HepG2 (cell line): ENCODE data around the gene DDX24. TPM values are rescaled to one million over a fixed set of nuclear protein-coding genes. Genes with fewer than 3 reads are reported as not detected.
A peak's percentile ranks its signal among the peaks of the same experiment; 100 is the strongest.

Source experiments
- CSRNP2 ChIP-seq: sonication (generic); formaldehyde crosslinking; conservative IDR thresholded peaks from 2 replicates; pipeline ENCODE4 v1.8.0; 2022; ENCODE audit warnings: low read depth, missing genetic modification reagents
- HIC2 ChIP-seq: sonication (generic); formaldehyde crosslinking; IDR thresholded peaks from 2 replicates; pipeline ENCODE4 v1.9.0; 2022; ENCODE audit warnings: low read depth, missing genetic modification reagents
- HNRNPH1 ChIP-seq: fragments of 200-400 bp; formaldehyde crosslinking; optimal IDR thresholded peaks from 2 replicates; pipeline ENCODE3; 2017; ENCODE audit warnings: mild to moderate bottlenecking, low read depth, low read length
- ISL2 ChIP-seq: sonication (generic); formaldehyde crosslinking; IDR thresholded peaks from 2 replicates; pipeline ENCODE4 v1.5.0; 2020; ENCODE audit warnings: missing genetic modification reagents
- RCOR2 ChIP-seq: IDR thresholded peaks from 2 replicates; pipeline ENCODE4 v1.6.1; 2016; ENCODE audit warnings: missing biosample characterization, missing genetic modification reagents
- SALL1 ChIP-seq: sonication (generic); formaldehyde crosslinking; IDR thresholded peaks from 2 replicates; pipeline ENCODE4 v1.8.0; 2022; ENCODE audit warnings: mild to moderate bottlenecking, missing genetic modification reagents
- SNAPC5 ChIP-seq: sonication (generic); formaldehyde crosslinking; IDR thresholded peaks from 2 replicates; pipeline ENCODE4 v1.8.1; 2023; ENCODE audit warnings: mild to moderate bottlenecking, missing genetic modification reagents, borderline replicate concordance
- SOX13 ChIP-seq, 3 experiments: fragments of 450-650 bp in 1 of 3; sonication (generic) in 1 of 3; formaldehyde crosslinking in 1 of 3; IDR thresholded peaks in 2 of 3; conservative IDR thresholded peaks in 1 of 3; 2 replicates each; pipeline versions ENCODE4 v1.5.0 to v1.6.1; 2016 to 2020; ENCODE audit warnings: antibody characterized with exemption in 1 of 3, mild to moderate bottlenecking in 1 of 3, missing compliant biosample characterization in 1 of 3, missing genetic modification reagents in 1 of 3, moderate library complexity in 1 of 3
- TEAD3 ChIP-seq: optimal IDR thresholded peaks from 2 replicates; pipeline ENCODE3; 2016; ENCODE audit warnings: borderline replicate concordance
- WIZ ChIP-seq: sonication (generic); formaldehyde crosslinking; IDR thresholded peaks from 2 replicates; pipeline ENCODE4 v1.5.1; 2020; ENCODE audit warnings: mild to moderate bottlenecking, missing genetic modification reagents
- ZFP90 ChIP-seq: sonication (generic); formaldehyde crosslinking; IDR thresholded peaks from 2 replicates; pipeline ENCODE4 v1.8.0; 2022; ENCODE audit warnings: missing genetic modification reagents, mild to moderate bottlenecking, inconsistent platforms, borderline replicate concordance
- ZNF234 ChIP-seq: sonication (generic); formaldehyde crosslinking; conservative IDR thresholded peaks from 2 replicates; pipeline ENCODE4 v1.5.1; 2020; ENCODE audit warnings: mild to moderate bottlenecking, missing genetic modification reagents
- ZNF451 ChIP-seq: sonication (generic); formaldehyde crosslinking; IDR thresholded peaks from 2 replicates; pipeline ENCODE4 v1.5.0; 2020; ENCODE audit warnings: mild to moderate bottlenecking, missing genetic modification reagents
- ZNF777 ChIP-seq: sonication (generic); formaldehyde crosslinking; IDR thresholded peaks from 2 replicates; pipeline ENCODE4 v1.4.0; 2020; ENCODE audit warnings: missing genetic modification reagents
- ZNF780A ChIP-seq: sonication (generic); formaldehyde crosslinking; IDR thresholded peaks from 2 replicates; pipeline ENCODE4 v1.8.0; 2022; ENCODE audit warnings: mild to moderate bottlenecking, missing genetic modification reagents, moderate library complexity
- polyA plus RNA-seq, 8 experiments: library from polyadenylated mRNA; depleted of rRNA in 3 of 8; stranded (reverse) in 7 of 8; unstranded in 1 of 8; fragments of >200 nt; fragmentation: Illumina TruSeq in 4 of 8; extraction: Trizol in 4 of 8; gene quantifications; 2 replicates each; pipeline versions ENCODE4 v1.2.1 to v1.2.3, GENCODE V29; 2011 to 2016; ENCODE audit warnings: low read depth in 4 of 8, missing spikeins in 1 of 8, mixed read lengths in 1 of 8; ENCODE audit not compliant: insufficient read depth in 1 of 8
- total RNA-seq, 5 experiments: library from RNA; depleted of rRNA; stranded (reverse); fragments of >200 nt; fragmentation: Illumina TruSeq; extraction: Trizol; gene quantifications; 2 replicates each; pipeline ENCODE4 v1.2.3, GENCODE V29; 2016; ENCODE audit warnings: low read depth in 1 of 5
- TF ChIP-seq, protein P1 (sequence below): sonication (generic); formaldehyde crosslinking; IDR thresholded peaks from 2 replicates; pipeline ENCODE4 v1.4.0; 2020; ENCODE audit warnings: missing genetic modification reagents, borderline replicate concordance
- TF ChIP-seq, protein P2 (sequence below), 2 experiments: sonication (generic) in 1 of 2; formaldehyde crosslinking in 1 of 2; IDR thresholded peaks; 2 replicates each; pipeline versions ENCODE4 v1.4.0 to v1.6.1; 2018 to 2020; ENCODE audit warnings: missing genetic modification reagents in 2 of 2, borderline replicate concordance in 1 of 2, low read depth in 1 of 2, mild to moderate bottlenecking in 1 of 2, missing biosample characterization in 1 of 2
- TF ChIP-seq, protein P3 (sequence below): sonication (generic); formaldehyde crosslinking; conservative IDR thresholded peaks from 2 replicates; pipeline ENCODE4 v1.4.0; 2020; ENCODE audit warnings: mild to moderate bottlenecking, missing genetic modification reagents, moderate library complexity

DDX24 gene
- total and polyA plus RNA-seq, 2 of the 13 experiments (the other 11 are each of a cell fraction or from before 2014, with no cell fraction given) = 67.3 to 149 TPM

DNA sequence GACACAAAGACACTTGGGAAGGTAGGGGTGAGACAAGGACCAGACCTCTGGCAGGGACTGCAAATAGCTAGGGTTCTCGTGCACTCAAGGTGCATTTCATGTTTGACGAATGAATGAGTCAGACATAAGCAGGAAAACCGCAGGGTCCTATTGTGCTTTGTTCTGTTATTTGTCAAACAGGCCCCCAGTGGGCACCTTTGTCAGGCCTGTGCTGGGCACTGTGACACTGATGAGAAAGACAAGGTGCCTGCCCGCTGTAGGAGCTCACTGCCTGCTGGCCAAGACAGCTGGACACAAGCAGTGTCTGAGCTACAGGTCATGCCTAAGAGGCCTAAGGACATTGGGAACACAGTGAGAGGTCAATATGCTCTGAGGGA, 52.6 kb downstream of the DDX24 start (continued):
- TF ChIP-seq HIC2 (CRISPR knock-in tag) = 0 out of 2 replicates have a peak, but pooled peaks have one; percentile 45
- TF ChIP-seq ISL2 (CRISPR knock-in tag) = 0 out of 2 replicates have a peak, but pooled peaks have one; percentile 33
- no peak for TF ChIP-seq ZFP90 (CRISPR knock-in tag)
- TF ChIP-seq SOX13 (IDR thresholded peaks at IDR 0.05) = peak; percentile 96
- peak in 1 of 2 experiments; percentile 99; a peak in 2 of 4 replicates for TF ChIP-seq SOX13 (CRISPR knock-in tag; conservative IDR thresholded peaks at IDR 0.05 in 1 of 2, IDR thresholded peaks at IDR 0.05 in 1 of 2)
- TF ChIP-seq ZNF780A (CRISPR knock-in tag) = no peak
- peak; percentile 20; the same call in 1 of the 2 replicates for TF ChIP-seq SALL1
- no peak for TF ChIP-seq ZNF451 (CRISPR knock-in tag)
- TF ChIP-seq RCOR2 (CRISPR knock-in tag) = peak; percentile 82; the same call in 1 of the 2 replicates
- TF ChIP-seq SNAPC5 = no peak
- TF ChIP-seq HNRNPH1 = no peak
- TF ChIP-seq, protein P1, sequence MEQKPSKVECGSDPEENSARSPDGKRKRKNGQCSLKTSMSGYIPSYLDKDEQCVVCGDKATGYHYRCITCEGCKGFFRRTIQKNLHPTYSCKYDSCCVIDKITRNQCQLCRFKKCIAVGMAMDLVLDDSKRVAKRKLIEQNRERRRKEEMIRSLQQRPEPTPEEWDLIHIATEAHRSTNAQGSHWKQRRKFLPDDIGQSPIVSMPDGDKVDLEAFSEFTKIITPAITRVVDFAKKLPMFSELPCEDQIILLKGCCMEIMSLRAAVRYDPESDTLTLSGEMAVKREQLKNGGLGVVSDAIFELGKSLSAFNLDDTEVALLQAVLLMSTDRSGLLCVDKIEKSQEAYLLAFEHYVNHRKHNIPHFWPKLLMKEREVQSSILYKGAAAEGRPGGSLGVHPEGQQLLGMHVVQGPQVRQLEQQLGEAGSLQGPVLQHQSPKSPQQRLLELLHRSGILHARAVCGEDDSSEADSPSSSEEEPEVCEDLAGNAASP (CRISPR knock-in tag) = no peak
- TF ChIP-seq WIZ (CRISPR knock-in tag) = no peak
- no peak for TF ChIP-seq ZNF234 (CRISPR knock-in tag)
- peak; percentile 54 for TF ChIP-seq TEAD3 (CRISPR knock-in tag)
- TF ChIP-seq ZNF777 = no peak
- TF ChIP-seq, protein P2, sequence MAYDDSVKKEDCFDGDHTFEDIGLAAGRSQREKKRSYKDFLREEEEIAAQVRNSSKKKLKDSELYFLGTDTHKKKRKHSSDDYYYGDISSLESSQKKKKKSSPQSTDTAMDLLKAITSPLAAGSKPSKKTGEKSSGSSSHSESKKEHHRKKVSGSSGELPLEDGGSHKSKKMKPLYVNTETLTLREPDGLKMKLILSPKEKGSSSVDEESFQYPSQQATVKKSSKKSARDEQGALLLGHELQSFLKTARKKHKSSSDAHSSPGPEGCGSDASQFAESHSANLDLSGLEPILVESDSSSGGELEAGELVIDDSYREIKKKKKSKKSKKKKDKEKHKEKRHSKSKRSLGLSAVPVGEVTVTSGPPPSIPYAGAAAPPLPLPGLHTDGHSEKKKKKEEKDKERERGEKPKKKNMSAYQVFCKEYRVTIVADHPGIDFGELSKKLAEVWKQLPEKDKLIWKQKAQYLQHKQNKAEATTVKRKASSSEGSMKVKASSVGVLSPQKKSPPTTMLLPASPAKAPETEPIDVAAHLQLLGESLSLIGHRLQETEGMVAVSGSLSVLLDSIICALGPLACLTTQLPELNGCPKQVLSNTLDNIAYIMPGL (CRISPR knock-in tag; IDR thresholded peaks at IDR 0.05; ENCODE audit: borderline replicate concordance in 1 of 2, low read depth in 1 of 2) = 0 out of 4 replicates have a peak, but pooled peaks of 1 of the 2 experiments have one; percentile 17
- TF ChIP-seq, protein P3, sequence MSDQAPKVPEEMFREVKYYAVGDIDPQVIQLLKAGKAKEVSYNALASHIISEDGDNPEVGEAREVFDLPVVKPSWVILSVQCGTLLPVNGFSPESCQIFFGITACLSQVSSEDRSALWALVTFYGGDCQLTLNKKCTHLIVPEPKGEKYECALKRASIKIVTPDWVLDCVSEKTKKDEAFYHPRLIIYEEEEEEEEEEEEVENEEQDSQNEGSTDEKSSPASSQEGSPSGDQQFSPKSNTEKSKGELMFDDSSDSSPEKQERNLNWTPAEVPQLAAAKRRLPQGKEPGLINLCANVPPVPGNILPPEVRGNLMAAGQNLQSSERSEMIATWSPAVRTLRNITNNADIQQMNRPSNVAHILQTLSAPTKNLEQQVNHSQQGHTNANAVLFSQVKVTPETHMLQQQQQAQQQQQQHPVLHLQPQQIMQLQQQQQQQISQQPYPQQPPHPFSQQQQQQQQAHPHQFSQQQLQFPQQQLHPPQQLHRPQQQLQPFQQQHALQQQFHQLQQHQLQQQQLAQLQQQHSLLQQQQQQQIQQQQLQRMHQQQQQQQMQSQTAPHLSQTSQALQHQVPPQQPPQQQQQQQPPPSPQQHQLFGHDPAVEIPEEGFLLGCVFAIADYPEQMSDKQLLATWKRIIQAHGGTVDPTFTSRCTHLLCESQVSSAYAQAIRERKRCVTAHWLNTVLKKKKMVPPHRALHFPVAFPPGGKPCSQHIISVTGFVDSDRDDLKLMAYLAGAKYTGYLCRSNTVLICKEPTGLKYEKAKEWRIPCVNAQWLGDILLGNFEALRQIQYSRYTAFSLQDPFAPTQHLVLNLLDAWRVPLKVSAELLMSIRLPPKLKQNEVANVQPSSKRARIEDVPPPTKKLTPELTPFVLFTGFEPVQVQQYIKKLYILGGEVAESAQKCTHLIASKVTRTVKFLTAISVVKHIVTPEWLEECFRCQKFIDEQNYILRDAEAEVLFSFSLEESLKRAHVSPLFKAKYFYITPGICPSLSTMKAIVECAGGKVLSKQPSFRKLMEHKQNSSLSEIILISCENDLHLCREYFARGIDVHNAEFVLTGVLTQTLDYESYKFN (CRISPR knock-in tag) = peak; percentile 43
- no peak for TF ChIP-seq CSRNP2
